IPS-20b (cell line): ENCODE results near the gene CBLB.

ENCODE experiments used
- H3K27ac ChIP-seq: one replicate; pipeline ENCODE4 v1.5.1; 2013; ENCODE audit warnings: low read length
- H3K27me3 ChIP-seq: 2 replicates; pipeline ENCODE4 v1.6.1; 2013; ENCODE audit warnings: mild to moderate bottlenecking, low read length, inconsistent platforms; ENCODE audit not compliant: insufficient read depth
- H3K36me3 ChIP-seq: 2 replicates; pipeline ENCODE4 v1.6.1; 2013; ENCODE audit warnings: low read depth, mild to moderate bottlenecking, inconsistent platforms, low read length, moderate library complexity; ENCODE audit not compliant: insufficient read depth
- H3K4me1 ChIP-seq: 2 replicates; pipeline ENCODE4 v1.6.1; 2013; ENCODE audit warnings: mild to moderate bottlenecking, control low read depth, inconsistent platforms, low read length, moderate library complexity; ENCODE audit not compliant: insufficient read depth
- H3K4me3 ChIP-seq: 2 replicates; pipeline ENCODE4 v1.5.1; 2013; ENCODE audit warnings: mild to moderate bottlenecking, low read length, inconsistent platforms
- H3K9ac ChIP-seq: 2 replicates; pipeline ENCODE4 v1.6.1; 2013; ENCODE audit warnings: low read depth, mild to moderate bottlenecking, inconsistent platforms, low read length, moderate library complexity
- H3K9me3 ChIP-seq: 2 replicates; pipeline ENCODE4 v1.6.1; 2013; ENCODE audit warnings: mild to moderate bottlenecking, low read depth, low read length, inconsistent platforms; ENCODE audit not compliant: insufficient read depth

Gene CBLB

GRCh38 chr3:105857601-105858000 is 11.2 kb downstream of the CBLB start:
- no peak overlapping the region for H3K27ac ChIP-seq
- no peaks in the 10 kb centered on the region for H3K9me3 ChIP-seq
- H3K4me1 ChIP-seq = no peaks in the 10 kb centered on the region
- H3K36me3 ChIP-seq = peaks cover 22% of the 10 kb centered on the region
- H3K9ac ChIP-seq = no peak overlapping the region
- H3K27me3 ChIP-seq = no peaks in the 10 kb centered on the region
- H3K4me3 ChIP-seq = no peak overlapping the region

DNA sequence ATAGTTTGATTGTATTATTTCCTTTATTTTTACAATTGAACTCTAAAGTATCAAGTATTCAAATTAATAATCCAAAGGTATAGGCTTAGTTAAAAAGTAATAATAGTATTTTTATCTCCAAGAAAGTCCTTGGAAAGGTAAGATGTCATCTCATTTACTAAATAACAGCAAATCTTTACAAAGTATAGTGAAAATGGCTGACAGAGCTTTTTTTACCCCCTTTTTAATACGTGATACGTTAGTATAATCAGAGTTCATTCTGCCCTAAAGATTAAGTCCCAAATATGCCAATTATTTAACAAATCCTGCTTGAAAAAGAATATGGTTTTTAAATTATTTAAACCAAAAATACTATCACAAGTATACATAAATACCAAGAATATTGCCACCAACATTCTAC is 12.2 kb downstream of the CBLB start:
- Histone ChIP-seq H3K27ac (no peak overlapping the region), H3K4me1 (no peaks in the 10 kb centered on the region), H3K36me3 (peaks cover 27% of the 10 kb centered on the region), H3K9ac (no peak overlapping the region), H3K9me3 (no peaks in the 10 kb centered on the region), H3K27me3 (no peaks in the 10 kb centered on the region), H3K4me3 (no peak overlapping the region)

DNA sequence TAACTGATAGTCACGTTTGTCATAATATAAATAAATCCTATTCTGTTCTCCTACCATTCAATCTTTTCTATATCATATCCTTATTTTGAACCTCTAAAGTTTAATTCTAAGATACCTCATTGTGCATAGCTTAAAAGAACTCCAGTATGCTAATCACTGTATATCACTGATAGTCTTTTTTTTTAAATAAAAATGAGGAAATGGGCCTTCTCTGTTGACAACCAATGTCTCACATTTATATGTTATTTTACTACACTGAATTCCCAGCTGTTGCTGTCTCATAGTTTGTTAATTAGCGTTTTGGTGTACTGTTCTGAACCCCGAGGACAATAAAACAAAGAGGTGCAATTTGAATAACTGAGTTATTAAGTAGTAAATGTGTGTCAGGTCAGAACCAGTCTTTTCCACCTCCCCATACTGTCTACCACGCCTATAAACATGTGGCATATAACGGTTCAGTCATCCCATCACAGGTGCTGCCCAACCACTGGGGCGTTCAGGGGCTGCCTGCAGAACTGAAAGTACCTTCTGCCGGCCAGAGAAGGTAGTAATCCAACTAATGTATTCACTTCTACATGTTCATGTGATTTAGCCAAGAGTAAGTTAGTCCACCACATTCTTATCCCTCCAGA is 14.9 kb downstream of the CBLB start:
- Histone ChIP-seq H3K9ac (no peak overlapping the region), H3K4me1 (no peaks in the 10 kb centered on the region)

GRCh38 chr3:105851582-105851981 is 17.2 kb downstream of the CBLB start:
- Histone ChIP-seq H3K4me1 (no peaks in the 10 kb centered on the region; the same call in 1 of the 2 replicates), H3K36me3 (peaks cover 28% of the 10 kb centered on the region), H3K9ac (no peak overlapping the region), H3K27me3 (no peaks in the 10 kb centered on the region), H3K9me3 (no peaks in the 10 kb centered on the region), H3K27ac (no peak overlapping the region), H3K4me3 (no peak overlapping the region)

More for the DNA sequence above, 14.9 kb downstream of the CBLB start:
- no peaks in the 10 kb centered on the region for H3K9me3 ChIP-seq
- H3K27me3 ChIP-seq = no peaks in the 10 kb centered on the region
- H3K27ac ChIP-seq = no peak overlapping the region
- H3K36me3 ChIP-seq = peaks cover 28% of the 10 kb centered on the region
- H3K4me3 ChIP-seq = no peak overlapping the region

- Histone ChIP-seq H3K9ac (no peak overlapping the region), H3K27ac (no peak overlapping the region), H3K4me3 (no peak overlapping the region), H3K36me3 (peaks cover 28% of the 10 kb centered on the region), H3K27me3 (no peaks in the 10 kb centered on the region), H3K4me1 (peaks cover 2% of the 10 kb centered on the region; the same call in 1 of the 2 replicates), H3K9me3 (no peaks in the 10 kb centered on the region)
Measured at GRCh38 chr3:105851176-105851575, 17.6 kb downstream of the CBLB start.

DNA sequence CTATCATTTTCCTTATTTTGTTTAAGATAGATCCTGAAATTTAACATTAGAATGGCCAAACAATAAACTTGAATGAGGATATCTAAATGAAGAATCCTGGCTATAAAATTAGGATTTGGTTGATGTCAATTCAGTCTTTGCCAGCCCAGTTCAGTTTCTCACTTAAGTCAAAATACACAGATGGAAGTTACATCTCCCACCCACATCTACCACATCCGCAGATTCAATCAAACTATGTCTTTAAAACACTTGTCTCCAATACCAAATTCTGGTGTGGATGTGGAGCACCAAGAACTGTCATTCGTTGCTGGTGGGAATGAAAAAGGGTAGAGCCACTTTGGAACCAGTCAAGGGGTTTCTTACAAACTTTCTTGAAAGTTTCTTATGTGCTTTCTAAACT is 18.2 kb downstream of the CBLB start:
- peaks cover 28% of the 10 kb centered on the region for H3K36me3 ChIP-seq
- H3K4me1 ChIP-seq = peaks cover 6% of the 10 kb centered on the region

DNA sequence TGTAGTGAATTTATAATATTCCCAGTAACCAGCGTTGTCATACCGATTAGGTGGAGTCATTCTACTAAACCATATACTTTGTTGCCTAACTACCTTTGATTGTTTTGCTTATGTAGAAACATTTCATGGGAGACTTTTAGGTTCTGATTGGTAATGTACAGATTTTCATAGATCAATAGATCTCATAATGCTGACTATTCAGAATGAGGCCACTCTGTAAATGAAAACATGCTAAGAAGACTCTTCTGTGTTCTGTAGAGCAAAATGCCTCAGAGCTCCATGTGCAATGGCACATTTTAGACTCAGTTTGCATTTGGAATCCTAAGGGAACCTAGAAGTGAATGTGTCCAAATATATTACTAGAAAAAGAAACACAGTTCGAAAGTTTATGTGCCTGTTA is 20.0 kb downstream of the CBLB start:
- Histone ChIP-seq H3K27me3 (no peaks in the 10 kb centered on the region), H3K9me3 (no peaks in the 10 kb centered on the region), H3K36me3 (peaks cover 24% of the 10 kb centered on the region), H3K4me3 (no peak overlapping the region), H3K9ac (no peak overlapping the region), H3K27ac (no peak overlapping the region), H3K4me1 (peaks cover 11% of the 10 kb centered on the region)

More for the DNA sequence above, 18.2 kb downstream of the CBLB start:
- H3K9me3 ChIP-seq = no peaks in the 10 kb centered on the region
- no peak overlapping the region for H3K4me3 ChIP-seq
- H3K9ac ChIP-seq = no peak overlapping the region
- H3K27ac ChIP-seq = no peak overlapping the region
- H3K27me3 ChIP-seq = no peaks in the 10 kb centered on the region

- Histone ChIP-seq H3K4me3 (no peak overlapping the region), H3K36me3 (peaks cover 17% of the 10 kb centered on the region; the same call in 1 of the 2 replicates), H3K27ac (no peak overlapping the region), H3K9ac (no peak overlapping the region), H3K9me3 (no peaks in the 10 kb centered on the region), H3K4me1 (peaks cover 11% of the 10 kb centered on the region), H3K27me3 (no peaks in the 10 kb centered on the region)
Measured at GRCh38 chr3:105847865-105848264, 20.9 kb downstream of the CBLB start.

DNA sequence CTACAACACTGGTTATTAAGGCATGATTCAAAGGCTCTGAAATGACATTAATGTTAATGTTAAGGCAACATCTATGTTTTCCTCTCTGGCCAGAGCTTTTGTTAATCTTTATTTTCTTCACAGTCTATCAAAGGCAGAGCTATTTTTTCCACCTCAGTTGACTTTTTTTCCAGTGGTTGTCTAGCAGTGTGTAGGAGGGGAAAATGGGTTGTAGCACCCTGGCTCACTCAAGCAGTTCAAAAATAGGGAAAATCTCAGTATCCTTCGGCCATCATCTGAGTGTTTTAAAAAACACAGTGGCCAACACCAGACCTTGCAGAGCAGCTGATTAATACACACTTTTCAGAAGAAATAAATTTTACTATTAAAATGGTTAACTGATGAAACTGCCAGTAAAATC is 21.4 kb downstream of the CBLB start:
- no peak overlapping the region for H3K27ac ChIP-seq
- H3K9ac ChIP-seq = no peak overlapping the region
- H3K9me3 ChIP-seq = no peaks in the 10 kb centered on the region
- peaks cover 11% of the 10 kb centered on the region for H3K4me1 ChIP-seq
- no peaks in the 10 kb centered on the region for H3K27me3 ChIP-seq
- H3K4me3 ChIP-seq = no peak overlapping the region
- peaks cover 16% of the 10 kb centered on the region; the same call in 1 of the 2 replicates for H3K36me3 ChIP-seq

- H3K4me1 ChIP-seq = peaks cover 11% of the 10 kb centered on the region
- no peak overlapping the region for H3K27ac ChIP-seq
- H3K36me3 ChIP-seq = peaks cover 13% of the 10 kb centered on the region; the same call in 1 of the 2 replicates
- no peak overlapping the region for H3K4me3 ChIP-seq
- no peak overlapping the region for H3K9ac ChIP-seq
- H3K9me3 ChIP-seq = no peaks in the 10 kb centered on the region
- no peaks in the 10 kb centered on the region for H3K27me3 ChIP-seq
Measured at GRCh38 chr3:105846809-105847208, 22.0 kb downstream of the CBLB start.

DNA sequence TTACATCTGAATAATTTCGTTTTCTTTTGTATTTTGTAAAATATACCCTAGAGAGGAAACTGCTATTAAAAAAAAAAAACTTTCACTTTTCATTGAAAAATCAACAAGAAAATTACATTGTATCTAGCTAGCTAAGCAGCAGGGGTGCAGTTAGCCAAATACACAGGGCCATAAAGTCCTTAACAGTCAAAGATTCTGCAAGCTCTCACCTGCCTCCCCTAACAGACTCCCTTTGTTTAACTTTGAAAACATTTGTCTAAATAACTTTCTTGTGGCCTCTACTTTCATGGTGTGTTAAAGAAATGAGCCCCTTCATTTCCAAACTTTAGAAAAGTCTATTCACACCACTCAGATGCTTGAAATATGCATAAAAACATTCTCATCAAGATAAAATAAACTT is 23.3 kb downstream of the CBLB start:
- Histone ChIP-seq H3K27me3 (no peaks in the 10 kb centered on the region), H3K9ac (no peak overlapping the region), H3K36me3 (no peaks in the 10 kb centered on the region), H3K4me3 (no peak overlapping the region), H3K27ac (no peak overlapping the region), H3K4me1 (peaks cover 11% of the 10 kb centered on the region), H3K9me3 (no peaks in the 10 kb centered on the region)

DNA sequence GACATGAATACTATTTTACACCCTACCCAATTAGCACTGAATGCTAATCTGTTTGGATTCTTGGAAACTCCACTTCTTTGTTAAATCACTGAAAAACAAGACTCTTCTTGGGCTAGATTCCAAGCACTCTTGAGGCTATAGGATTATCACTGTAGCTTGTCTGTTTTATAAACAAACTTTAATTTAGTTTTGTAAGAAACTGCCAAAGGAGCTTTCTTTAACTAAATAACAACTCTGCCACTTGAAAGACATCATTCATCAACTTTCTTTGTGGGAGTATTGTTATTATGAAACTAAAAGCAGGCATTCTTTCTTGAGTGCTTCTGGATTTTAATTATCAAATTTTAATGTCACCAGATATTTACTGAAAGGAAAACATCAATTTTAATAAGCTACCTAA is 24.1 kb downstream of the CBLB start:
- Histone ChIP-seq H3K36me3 (no peaks in the 10 kb centered on the region), H3K9ac (no peak overlapping the region), H3K9me3 (no peaks in the 10 kb centered on the region), H3K4me3 (no peak overlapping the region), H3K27me3 (no peaks in the 10 kb centered on the region), H3K27ac (no peak overlapping the region), H3K4me1 (peaks cover 11% of the 10 kb centered on the region)
